ES-I3 (cell line): ENCODE data around the gene SFI1.
"Not testable (repeated sequence)": the region's sequence is repeated elsewhere in the genome, so short reads cannot be mapped to it uniquely, and the experiment has no call there.

ENCODE experiments used
- H3K36me3 ChIP-seq: 2 replicates; pipeline ENCODE4 v1.6.1; 2013; ENCODE audit warnings: mild to moderate bottlenecking, low read length, control low read depth, moderate library complexity; ENCODE audit not compliant: insufficient read depth
- H3K4me1 ChIP-seq: 2 replicates; pipeline ENCODE4 v1.6.1; 2013; ENCODE audit warnings: mild to moderate bottlenecking, control low read depth, low read length; ENCODE audit not compliant: insufficient read depth
- H3K9ac ChIP-seq: 2 replicates; pipeline ENCODE4 v1.6.1; 2013; ENCODE audit warnings: low read depth, mild to moderate bottlenecking, low read length, moderate library complexity
- H3K9me3 ChIP-seq: 2 replicates; pipeline ENCODE4 v1.6.1; 2013; ENCODE audit warnings: mild to moderate bottlenecking, low read length, moderate library complexity; ENCODE audit not compliant: control insufficient read depth, insufficient read depth

SFI1 gene

GRCh38 chr22:31486951-31487350, 9.4 kb upstream of the SFI1 start:
- H3K9ac ChIP-seq = no peak overlapping the region
- H3K36me3 ChIP-seq = peaks cover 13% of the 10 kb centered on the region
- no peaks in the 10 kb centered on the region for H3K9me3 ChIP-seq
- no peaks in the 10 kb centered on the region for H3K4me1 ChIP-seq

GRCh38 chr22:31488346-31488883, 7.9 kb upstream of the SFI1 start:
- H3K9ac ChIP-seq = peak overlapping the region; percentile 85
- H3K4me1 ChIP-seq = no peaks in the 10 kb centered on the region
- H3K36me3 ChIP-seq = peaks cover 13% of the 10 kb centered on the region
- H3K9me3 ChIP-seq = no peaks in the 10 kb centered on the region

GRCh38 chr22:31488988-31489617, 7.2 kb upstream of the SFI1 start:
- Histone ChIP-seq H3K4me1 (no peaks in the 10 kb centered on the region), H3K36me3 (peaks cover 9% of the 10 kb centered on the region), H3K9ac (peak overlapping the region; percentile 85), H3K9me3 (no peaks in the 10 kb centered on the region)

GRCh38 chr22:31489632-31490495, 6.5 kb upstream of the SFI1 start, which contains the start of gene EIF4ENIF1:
TSS of gene EIF4ENIF1 (minus strand) at chr22:31489842. CDS start at chr22:31488718, 1,124 bp downstream.
- peaks cover 7% of the 10 kb centered on the region for H3K36me3 ChIP-seq
- no peaks in the 10 kb centered on the region for H3K9me3 ChIP-seq
- no peaks in the 10 kb centered on the region for H3K4me1 ChIP-seq
- H3K9ac ChIP-seq = peak within 1 kb of the TSS; percentile 85

GRCh38 chr22:31490496-31490925, 5.8 kb upstream of the SFI1 start:
- H3K4me1 ChIP-seq = no peaks in the 10 kb centered on the region
- no peaks in the 10 kb centered on the region for H3K9me3 ChIP-seq
- peaks cover 4% of the 10 kb centered on the region for H3K36me3 ChIP-seq
- H3K9ac ChIP-seq = peak overlapping the region; percentile 85

GRCh38 chr22:31491218-31491962, 4.9 kb upstream of the SFI1 start:
- Histone ChIP-seq H3K36me3 (peaks cover 4% of the 10 kb centered on the region), H3K9ac (no peak overlapping the region), H3K9me3 (no peaks in the 10 kb centered on the region), H3K4me1 (no peaks in the 10 kb centered on the region)

- Histone ChIP-seq H3K9ac (no peak overlapping the region), H3K36me3 (peaks cover 2% of the 10 kb centered on the region), H3K4me1 (no peaks in the 10 kb centered on the region), H3K9me3 (no peaks in the 10 kb centered on the region)
Observed at GRCh38 chr22:31492151-31492550, 4.2 kb upstream of the SFI1 start.

GRCh38 chr22:31493355-31493754, 3.0 kb upstream of the SFI1 start:
- H3K9ac ChIP-seq, H3K36me3 ChIP-seq, H3K4me1 ChIP-seq, H3K9me3 ChIP-seq: not testable (repeated sequence)

- Histone ChIP-seq H3K9me3 (no peaks in the 10 kb centered on the region), H3K9ac (peak overlapping the region; percentile 75), H3K36me3 (no peaks in the 10 kb centered on the region), H3K4me1 (no peaks in the 10 kb centered on the region)
Observed at GRCh38 chr22:31495343-31495742, 993 bp upstream of the SFI1 start.

- no peaks in the 10 kb centered on the region for H3K36me3 ChIP-seq
- H3K9me3 ChIP-seq = no peaks in the 10 kb centered on the region
- peak overlapping the region; percentile 75 for H3K9ac ChIP-seq
- H3K4me1 ChIP-seq = no peaks in the 10 kb centered on the region
Observed at GRCh38 chr22:31496735-31497146, 405 bp downstream of the SFI1 start.

- Histone ChIP-seq H3K4me1 (no peaks in the 10 kb centered on the region), H3K36me3 (no peaks in the 10 kb centered on the region), H3K9me3 (no peaks in the 10 kb centered on the region), H3K9ac (peak overlapping the region; percentile 75)
Observed at GRCh38 chr22:31497148-31497938, 1.0 kb downstream of the SFI1 start.

GRCh38 chr22:31501738-31502137, 5.4 kb downstream of the SFI1 start:
- Histone ChIP-seq H3K36me3 (no peaks in the 10 kb centered on the region), H3K4me1 (peaks cover 6% of the 10 kb centered on the region), H3K9ac (no peak overlapping the region), H3K9me3 (no peaks in the 10 kb centered on the region)

- no peaks in the 10 kb centered on the region for H3K36me3 ChIP-seq
Observed at GRCh38 chr22:31503211-31503964, 7.1 kb downstream of the SFI1 start.

More at GRCh38 chr22:31503211-31503964, 7.1 kb downstream of the SFI1 start:
- Histone ChIP-seq H3K4me1 (peaks cover 6% of the 10 kb centered on the region), H3K9ac (no peak overlapping the region), H3K9me3 (no peaks in the 10 kb centered on the region; the same call in 1 of the 2 replicates)
